IMR-90 (cell line): ENCODE measurements around the gene COG1.

Source experiments
- CEBPB ChIP-seq: IDR thresholded peaks from 2 replicates; pipeline ENCODE4 v1.6.1; 2012; ENCODE audit warnings: low read depth, low read length, improper control_type of control experiment
- FOS ChIP-seq: fragments of 150-350 bp; IDR thresholded peaks from 2 replicates; pipeline ENCODE4 v1.6.1; 2016; ENCODE audit warnings: low read depth, low read length
- MAZ ChIP-seq: IDR thresholded peaks from 2 replicates; pipeline ENCODE4 v1.6.1; 2012; ENCODE audit warnings: low read depth, mild to moderate bottlenecking, low read length, improper control_type of control experiment, moderate library complexity, borderline replicate concordance
- POLR2A ChIP-seq: IDR thresholded peaks from 2 replicates; pipeline ENCODE4 v1.6.1; 2012; ENCODE audit warnings: mild to moderate bottlenecking, low read depth, low read length
- TF ChIP-seq, protein P1 (sequence below): conservative IDR thresholded peaks from 2 replicates; pipeline ENCODE4 v1.5.1; 2012; ENCODE audit warnings: mild to moderate bottlenecking, low read depth, low read length, improper control_type of control experiment

DNA sequence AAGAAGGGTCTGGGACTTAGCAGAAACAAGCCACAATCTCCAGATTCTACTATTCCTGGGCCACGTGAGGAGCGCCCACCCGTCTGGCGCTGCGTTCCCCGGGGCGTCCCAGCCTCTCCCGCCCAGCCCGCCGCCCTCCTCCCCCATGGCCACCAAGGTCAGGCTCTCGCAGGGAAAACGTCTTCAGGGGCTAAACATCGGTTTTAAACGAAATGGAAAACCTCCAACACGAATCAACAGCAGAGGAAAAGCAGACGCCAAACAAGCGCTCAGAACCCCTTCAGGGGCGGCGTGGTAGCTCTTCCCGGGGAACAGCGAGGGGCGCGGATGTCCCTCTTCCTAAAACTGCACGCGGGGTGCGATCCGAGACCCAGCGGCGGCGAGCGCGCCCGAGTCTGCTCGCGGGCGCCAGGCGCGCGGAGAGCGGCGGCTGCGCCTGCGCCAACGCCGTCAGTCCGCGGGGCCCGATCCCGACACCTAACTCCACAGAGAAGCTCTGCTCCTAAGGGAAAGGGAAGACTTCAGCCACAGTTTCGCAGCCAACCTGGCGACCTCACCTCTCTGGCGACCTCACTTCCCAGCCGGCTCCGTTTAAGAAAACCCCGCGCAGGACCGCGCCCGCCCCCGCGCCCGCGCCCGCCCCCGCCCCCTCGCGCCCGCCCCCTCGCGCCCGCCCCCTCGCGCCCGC, 505 bp upstream of the COG1 start:
- TF ChIP-seq, protein P1, sequence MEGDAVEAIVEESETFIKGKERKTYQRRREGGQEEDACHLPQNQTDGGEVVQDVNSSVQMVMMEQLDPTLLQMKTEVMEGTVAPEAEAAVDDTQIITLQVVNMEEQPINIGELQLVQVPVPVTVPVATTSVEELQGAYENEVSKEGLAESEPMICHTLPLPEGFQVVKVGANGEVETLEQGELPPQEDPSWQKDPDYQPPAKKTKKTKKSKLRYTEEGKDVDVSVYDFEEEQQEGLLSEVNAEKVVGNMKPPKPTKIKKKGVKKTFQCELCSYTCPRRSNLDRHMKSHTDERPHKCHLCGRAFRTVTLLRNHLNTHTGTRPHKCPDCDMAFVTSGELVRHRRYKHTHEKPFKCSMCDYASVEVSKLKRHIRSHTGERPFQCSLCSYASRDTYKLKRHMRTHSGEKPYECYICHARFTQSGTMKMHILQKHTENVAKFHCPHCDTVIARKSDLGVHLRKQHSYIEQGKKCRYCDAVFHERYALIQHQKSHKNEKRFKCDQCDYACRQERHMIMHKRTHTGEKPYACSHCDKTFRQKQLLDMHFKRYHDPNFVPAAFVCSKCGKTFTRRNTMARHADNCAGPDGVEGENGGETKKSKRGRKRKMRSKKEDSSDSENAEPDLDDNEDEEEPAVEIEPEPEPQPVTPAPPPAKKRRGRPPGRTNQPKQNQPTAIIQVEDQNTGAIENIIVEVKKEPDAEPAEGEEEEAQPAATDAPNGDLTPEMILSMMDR: no peak
- TF ChIP-seq FOS (no peak), CEBPB (no peak), MAZ (no peak), POLR2A (peak; percentile 46)
